Activated CD4-positive, CD25-positive, alpha-beta regulatory T cell treated with anti-CD3 and anti-CD28 coated beads, Interleukin-2, amount 50 U/mL, for 16 hours (primary cell): ENCODE data around the gene CADM1.

Source experiments
- DNase-seq: peaks from one replicate; pipeline ENCODE4 v3.0.0-alpha.2; 2020; ENCODE audit warnings: low read depth, low spot score

CADM1 gene

DNA sequence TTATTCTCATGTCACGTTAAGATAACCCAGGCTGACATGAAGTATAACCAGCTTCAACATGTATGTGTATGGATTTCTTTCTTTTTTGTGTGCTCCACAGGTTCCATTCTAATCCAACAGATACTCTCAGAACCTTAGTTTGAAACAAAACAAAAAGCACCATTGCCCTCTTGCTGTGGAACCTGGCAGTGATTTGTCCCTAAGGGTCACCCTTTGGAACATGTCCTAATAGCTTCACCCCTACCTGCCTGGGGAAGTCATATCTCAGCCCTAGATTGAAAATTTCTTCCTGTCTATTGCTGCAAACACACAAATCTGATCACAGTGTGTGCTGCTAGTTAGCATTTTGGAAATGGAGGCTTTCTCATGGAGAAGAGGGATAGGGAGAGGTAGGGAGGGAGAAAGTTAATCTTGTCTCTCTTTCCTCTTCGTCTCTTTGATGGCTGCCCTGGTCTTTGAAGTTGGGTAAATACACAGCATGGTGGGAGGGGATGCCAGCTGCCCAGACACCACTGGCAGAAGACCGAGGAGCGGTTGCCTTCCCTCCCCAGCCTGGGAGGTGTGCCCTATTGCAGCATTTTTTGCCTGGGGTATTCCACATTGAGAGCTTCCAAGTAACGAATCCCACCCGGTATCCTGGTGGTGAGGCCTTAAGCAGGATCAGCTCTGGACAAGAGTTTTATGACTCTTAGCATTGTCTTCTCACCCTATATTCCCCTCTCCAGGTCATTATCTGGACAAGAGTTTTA lies 11.6 kb upstream of the CADM1 start:
- no peak for DNase-seq

DNA sequence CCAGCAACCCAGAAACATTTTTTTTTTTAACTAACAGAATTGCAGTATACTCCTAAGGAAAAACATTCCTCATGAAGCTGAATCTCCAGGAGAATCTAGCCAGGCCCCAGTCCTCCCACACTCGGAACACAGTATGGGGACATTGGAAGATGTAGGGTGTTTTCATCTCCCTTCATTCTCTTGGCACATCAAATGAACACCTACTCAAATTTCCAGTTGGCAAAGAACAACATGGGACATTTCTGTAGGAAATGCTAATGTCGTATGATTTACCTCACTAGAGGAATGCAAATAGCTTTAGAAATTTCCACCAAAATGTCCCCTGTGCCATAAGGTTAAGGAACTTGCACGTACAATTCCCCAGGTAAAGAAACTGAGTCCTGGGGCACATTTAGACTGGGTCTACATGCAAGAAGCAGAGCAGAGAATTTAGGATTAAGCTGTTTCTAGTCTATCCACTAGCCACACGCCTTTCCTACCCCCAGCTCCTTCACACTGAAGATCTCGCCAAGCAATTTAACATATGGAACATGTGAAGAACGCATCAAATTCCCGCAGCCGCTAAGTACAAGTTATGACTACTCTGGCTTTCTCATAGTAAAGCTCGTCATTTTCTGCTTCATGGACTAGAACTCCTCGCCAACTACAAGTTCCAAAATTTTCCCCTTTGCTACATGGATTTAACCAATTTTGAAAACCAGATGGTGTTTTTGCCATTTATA lies 2.9 kb upstream of the CADM1 start:
- no peak for DNase-seq

DNA sequence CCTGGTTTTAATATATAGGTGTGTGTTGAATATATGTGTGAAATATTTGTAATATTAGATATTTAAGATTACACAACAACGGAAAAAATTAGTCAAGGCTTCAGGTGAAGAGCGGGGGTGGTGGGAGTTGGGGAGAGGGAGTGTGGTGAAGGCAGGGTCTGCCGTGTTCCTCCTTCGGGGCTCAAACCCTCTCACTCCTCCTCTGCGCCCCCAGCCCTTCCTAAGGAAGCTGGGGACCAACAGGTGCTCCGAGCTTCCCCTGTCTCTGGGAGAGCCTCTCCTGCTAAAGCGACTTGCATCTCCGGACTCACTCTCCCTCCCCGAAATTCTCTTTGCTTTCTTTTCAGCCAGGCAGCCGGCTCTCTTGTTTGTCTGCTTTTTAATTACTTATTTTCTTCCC lies 960 bp upstream of the CADM1 start:
- DNase-seq: no peak

DNA sequence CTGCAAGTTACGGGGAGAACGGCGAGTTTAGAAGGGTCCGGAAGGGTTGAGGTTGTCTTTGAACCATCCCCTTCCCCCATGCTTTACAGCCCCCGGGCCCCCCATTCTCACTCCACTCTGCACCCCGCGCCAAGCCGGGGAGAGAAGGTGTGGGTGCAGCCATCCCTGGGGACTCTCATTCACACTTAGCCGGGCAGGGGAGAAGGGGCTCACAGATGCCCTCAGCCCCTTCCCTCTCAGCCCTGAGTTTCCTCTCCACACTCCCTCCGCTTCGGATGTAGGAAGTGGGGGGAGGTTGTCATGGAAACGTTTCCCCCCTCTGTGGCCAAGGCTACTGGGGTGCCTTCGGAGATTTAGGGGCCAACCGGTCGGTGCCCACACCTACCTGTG lies 334 bp downstream of the CADM1 start:
- no peak for DNase-seq

DNA sequence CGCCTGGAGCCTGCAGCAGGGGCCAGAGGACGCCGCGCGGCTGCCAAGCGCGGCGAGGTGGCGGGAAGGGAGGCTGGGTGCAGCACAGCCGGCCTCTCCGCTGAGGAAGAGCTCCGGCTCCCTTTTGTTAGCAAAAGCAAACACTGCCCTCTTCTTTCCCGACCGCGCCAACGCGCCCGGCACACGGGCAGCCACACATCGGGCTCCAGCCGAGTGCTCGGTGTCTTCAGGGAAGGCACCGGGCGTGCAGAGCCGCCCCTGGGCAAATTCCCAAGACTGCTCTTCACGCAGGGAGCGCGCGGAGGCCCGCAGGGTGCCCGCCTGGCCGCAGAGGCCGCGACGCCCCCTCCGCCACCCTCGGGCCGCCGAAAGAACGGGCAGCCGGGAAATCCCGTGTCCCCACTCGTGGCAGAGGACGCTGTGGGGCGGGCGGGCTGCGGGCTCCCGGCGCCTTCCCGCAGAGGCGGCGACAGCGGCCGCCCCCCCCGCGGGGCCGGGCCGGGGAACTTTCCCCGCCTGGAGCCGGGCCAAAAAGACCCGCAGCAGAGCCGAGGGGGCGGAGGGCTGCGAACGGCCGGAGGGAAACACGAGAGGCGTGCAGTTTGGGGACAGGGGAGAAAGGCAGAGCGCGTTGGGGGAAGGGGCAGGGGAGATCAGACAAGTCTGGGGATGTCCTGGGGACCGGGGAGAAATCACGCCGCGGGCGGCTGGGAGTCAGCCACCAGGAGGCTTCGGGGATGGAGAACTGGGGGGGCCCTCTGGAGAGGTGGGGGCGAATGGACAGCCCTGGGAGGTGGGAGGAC lies 931 bp downstream of the CADM1 start:
- no peak for DNase-seq

DNA sequence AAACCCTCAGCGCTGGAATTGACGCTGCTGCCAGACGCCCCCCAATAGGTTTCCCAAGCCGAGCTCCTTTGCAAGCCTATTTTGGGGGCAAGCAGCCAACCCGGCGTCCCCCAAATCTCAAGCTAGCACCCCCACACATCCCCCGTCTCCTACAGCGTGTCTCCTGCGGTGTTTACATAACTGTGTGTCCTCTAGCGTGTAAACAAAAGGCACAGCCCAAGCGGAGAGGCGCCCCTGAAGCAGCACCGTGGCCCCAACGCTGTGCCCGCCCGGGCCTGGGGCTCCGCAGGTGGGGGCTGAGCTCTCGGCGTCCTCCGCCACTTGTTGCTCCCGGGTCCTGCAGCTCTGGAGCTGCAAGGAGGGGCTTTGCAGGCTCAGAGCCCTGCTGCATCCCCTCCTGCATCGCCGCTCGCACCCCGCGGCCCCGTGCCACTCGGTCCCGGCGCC lies 1.6 kb downstream of the CADM1 start:
- DNase-seq: no peak

DNA sequence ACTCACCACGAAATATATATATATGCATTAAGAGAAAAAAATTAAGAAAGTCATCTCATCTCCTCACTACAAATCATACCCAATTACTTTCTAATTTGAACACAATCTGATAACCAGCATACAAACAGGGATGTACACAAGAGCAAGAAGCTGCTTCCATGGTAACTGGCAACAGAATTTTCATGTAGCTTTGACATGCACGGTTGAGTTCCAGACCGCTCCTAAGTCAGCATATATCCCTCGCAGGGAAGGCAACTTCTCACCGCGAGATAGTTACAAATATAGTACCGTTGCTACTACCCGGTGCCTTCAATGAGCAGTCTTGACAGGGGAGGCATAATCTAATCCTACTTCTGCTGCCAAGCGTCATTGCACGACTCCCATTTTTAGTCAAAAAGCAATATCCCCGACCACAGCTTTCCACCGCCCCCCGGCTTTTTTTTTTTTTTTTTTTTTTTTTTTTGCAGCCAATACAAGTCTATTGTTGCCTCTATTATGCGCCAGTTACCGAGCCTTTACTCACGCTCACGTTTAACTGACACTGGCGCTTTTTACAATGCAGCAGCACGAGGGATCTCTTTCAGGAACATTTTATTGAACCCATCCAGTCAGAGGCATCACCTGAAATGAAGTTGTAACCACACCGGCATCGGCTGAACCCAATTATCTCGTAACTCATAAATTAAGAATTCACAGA lies 2.2 kb downstream of the CADM1 start:
- DNase-seq: no peak

DNA sequence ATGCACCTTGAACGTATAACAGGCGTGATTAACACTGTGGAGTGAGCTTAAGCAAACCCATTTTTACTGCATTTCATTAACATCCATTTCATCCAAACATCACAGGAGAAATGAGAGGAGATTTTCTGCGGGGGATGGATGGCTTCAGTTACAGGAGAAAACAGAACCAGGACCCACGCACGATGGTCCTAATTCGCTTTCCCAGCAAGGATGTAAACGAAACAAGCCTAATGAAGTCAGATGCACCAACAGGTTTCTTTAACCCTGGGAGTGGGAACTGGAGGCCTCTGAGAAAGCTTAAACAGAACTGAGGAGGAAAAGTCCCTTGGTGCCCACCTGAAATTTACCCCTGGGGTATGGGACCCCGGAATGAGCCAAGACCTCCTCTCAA lies 2.7 kb downstream of the CADM1 start:
- DNase-seq: no peak

DNA sequence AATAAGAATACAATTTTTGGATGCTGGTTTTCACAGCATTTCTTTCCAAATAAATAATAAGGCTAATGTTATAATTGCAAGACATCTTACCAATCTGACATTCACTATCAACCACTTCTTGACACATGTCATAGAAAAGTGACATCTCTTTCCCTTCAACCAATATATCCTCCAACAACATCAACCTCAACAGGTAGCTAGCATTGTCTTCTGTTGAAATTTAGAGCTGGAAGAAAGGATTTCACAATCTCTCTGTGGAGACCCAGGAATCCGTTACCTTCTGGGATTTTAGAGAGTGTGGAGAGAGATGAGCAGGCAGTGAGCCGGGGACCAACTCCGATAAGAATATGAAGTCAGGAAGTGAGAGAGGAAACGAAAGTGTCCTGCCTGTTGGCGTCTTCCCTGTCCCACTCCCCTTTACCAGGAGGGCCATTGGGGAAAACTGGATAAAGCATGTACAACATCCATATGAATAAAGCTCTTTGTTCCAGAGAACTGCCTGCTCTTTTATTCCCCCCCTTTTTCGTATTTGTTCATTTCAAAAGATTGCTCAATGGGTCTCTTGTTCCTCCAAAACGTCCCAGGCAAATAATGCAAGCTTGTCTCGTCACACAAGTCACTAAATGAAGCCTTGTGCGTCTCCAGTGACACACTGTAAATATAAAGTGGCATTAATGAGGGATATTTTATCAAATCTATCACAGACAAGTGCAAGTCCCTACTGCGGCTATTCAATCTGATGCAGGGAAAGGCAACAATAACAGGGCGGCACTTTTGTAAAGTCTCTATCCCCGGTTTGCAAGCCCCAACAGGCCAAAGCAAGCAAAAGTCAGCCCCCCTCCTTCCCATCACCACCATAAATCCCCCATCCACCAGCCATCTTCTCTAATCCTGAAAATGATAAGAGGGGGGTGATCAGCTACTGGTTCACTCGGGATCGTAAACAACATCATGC lies 3.4 kb downstream of the CADM1 start:
- DNase-seq: no peak

DNA sequence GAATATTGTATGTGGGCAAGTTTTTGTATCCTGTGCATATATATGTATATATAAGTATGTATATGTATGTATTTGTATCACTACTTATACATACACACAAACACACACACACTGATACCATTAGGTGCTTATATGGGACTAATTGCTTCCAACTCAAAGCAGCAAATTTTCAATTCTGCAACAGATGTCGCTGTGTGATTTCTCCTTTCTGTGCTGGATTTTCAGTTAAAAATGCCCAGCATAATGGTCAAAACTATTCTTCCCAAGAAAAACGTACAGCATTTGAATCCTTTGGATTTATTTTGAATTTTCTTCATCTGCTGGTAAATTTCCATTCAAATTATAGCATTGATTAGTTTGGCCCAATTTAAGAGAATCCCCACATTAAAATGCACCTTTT lies 4.3 kb downstream of the CADM1 start:
- DNase-seq: no peak

DNA sequence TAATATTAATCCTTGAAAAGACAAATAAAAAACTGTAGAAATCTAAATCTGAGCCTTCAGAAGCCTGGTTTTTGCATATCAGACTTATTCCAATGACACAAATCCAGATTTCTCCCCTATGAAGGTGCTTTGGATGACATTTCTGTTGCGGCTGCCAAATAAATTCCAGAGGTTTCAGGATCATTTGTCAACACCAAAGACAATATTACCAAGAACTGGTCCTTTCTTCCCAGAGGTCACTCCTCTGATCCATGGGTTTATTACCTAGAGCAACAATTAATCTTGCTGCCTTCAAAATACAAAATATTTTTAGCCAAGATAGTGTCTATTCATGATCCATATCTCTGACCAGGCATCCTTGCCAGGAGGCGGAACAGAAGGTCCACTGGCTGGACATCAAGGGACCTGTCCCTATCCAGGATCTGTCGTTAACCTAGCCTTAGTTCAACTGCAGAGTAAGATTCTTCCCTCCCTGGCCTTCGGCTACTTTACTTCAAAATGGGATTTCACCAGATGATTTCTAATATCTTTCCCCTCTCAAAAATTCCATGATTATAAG lies 4.9 kb downstream of the CADM1 start:
- no peak for DNase-seq

DNA sequence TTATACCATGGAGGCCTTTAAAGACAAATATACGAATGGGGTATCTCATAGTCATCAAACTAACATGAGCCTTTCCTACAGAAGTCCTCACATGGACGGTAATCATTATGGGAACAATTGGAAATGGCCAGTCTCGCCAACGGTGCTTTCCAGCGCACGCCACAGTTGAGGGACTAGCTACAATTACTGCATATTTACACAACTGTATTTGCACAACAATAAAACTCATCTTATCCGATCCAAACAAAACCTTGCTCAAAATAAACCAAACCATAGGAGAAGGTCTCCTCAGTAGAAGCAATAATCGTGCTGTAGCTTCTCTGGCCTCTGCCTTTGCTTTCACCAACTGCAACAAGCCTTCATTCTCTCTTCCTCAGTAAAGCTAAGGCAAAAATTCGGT lies 5.9 kb downstream of the CADM1 start:
- no peak for DNase-seq

DNA sequence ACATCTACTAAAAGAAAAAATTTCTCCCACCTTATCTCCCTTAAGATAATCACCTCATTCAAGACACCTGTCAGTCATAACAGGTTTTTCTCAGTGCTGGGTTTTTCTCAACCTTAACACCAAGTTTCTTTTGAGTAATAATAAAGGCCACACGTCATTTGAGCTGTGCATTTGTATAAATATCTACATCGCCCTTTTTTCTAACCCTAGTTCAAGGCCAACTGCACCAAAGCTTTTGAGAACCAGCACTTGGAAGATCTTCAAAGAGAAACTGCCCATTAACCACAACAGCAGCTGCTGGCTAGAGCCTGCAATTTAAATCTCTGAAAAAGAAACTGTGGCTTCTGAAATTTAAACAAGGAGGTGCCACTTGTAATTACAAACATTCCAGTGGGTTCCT lies 6.9 kb downstream of the CADM1 start:
- no peak for DNase-seq

DNA sequence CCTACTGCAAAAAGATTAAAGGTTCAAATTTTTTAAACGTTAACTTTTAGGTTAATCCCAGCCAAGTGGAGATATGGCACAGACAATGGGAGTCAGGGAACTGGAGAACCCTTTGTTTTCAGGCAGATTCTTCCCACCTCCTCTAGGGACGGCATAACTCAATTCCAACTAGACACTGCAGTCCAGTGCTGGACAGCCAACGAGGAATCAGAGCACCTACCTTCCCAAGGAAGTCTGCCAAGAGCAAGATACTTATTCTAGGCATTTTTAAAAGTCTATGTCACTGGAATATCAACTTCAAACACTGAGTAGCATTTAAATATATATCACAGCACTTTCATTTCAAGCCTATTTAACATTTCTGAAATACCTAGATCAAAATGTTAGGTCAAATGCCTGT lies 7.3 kb downstream of the CADM1 start:
- DNase-seq: no peak

DNA sequence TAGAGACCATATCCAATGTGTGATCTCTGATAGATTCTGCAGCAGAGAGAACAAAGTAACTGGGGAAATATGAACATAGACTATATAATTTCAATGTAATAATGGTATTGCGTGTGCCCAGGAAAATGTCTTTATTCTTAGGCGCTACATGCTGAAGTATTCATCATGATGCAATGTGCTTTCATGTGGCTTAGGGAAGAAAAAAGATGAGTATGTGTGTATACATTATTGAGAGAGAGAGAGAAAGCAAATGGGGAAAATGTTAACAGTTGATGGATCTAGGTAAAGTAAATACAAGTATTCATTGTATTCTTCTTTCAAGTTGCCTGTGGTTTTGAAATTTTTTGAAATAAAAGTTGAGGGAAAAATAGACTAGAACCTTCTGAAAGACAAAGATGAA lies 10.3 kb downstream of the CADM1 start:
- DNase-seq: no peak

DNA sequence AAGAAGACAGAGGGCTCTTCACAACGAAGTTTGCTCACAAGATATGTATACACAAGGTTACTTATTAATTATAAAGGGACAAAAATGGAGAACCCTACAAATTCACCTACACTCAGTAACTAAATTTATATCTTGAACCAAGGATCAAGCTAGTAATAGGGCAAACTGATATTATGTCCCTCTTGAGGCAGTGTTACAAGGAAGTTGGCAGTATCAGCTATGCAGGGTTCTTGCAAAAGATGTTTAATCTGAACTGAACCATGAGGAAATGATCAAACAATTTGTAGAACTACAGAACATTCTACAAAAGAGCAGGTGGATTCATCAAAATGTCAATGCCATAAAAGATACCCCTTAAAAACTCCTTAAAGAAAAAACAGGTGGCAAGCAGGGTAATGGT lies 10.7 kb downstream of the CADM1 start:
- no peak for DNase-seq

DNA sequence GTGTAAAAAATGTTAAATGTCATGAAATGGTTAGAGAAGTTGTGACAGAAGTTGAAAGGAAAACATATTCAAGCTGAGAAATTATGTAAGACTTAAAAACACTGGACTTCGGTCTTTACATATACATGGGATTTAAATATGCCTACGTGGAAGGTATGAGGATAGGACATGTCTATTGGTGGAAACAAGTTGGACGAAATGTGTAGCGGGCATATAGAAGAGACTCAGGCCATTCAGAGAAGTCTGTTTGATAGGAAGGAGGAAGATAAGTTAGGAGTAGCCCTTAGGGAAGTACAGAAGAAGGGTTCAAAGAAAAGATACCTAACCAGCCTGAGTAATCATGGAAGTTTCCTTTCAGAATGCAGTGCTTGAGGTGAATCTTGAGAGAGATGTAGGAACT lies 14.7 kb downstream of the CADM1 start:
- DNase-seq: no peak

DNA sequence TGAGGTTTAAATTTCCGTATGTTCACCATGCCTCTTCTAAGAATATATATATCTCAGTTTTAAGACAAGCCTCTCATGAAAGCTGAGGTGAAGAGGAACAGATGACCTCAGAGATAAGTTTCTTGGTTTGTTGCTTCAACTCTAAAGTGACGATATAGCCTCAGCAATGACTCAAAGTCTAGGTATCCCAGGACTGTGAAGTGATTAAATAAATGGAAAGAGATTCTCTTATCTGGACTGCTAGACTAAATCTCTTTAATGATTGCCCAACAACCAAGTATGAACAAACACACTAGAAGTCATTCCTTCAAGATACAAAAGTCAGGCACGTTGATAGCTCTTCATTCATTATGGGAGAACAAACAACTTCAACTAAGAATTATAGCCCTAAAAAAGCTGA lies 15.3 kb downstream of the CADM1 start:
- no peak for DNase-seq

DNA sequence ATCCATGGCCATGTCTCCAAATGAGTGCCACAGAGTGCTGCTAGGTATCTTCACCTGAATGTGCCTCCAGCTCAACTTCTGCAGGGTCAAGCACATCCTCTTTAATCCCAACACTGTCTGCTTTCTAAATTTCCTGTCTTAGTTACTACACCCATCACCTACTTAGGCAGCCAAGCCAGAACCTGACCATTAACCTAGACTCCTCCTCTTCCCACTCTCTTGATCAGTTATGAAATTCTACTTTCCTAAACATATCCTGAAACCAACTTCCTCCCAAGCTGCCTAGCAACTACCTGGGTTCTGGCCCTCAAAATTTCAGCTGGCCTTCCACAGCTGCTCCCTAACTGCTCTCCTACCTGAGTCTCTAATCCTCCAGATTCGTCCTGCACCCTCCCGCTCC lies 22.7 kb downstream of the CADM1 start:
- no peak for DNase-seq

DNA sequence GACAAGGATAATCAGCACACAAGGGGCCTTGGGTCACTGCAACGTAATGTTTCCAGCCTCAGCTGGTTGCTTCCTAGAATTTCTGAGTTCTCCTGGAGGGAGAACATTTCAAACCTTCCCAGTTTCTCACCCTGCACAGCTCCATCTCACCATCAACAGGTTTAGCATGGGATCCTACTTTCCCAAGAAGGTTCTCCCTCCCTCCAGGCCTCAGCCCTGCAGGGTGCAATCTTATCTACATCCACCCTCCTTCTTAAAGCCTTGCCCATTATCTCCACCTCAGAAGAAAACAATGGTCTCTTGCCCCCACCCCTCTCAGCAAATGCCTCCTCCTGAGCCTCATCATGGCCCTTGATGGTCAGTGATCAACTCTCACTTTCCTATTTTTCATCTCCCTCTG lies 23.6 kb downstream of the CADM1 start:
- DNase-seq: no peak

DNA sequence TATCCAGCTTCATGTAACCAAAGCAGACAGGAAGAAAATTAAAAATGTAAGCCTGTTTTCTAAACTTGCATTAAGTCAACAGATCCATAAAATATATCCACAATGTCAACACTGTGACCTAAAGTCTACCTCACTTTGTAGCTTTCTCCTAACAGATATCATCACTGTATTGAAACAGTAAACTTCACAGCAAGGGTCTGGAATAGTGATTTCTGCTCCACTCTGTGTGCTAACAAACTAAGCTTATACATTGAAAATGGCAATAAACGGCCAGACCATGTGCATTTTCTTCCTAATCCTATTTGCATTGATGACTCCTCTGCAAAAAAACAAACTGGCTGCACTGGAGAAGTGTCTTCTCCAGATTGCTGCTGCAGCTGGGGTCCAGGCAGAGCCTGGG lies 26.8 kb downstream of the CADM1 start:
- DNase-seq: no peak
